ENCODE data around the gene TNFRSF14. TPM values are rescaled to one million over a fixed set of nuclear protein-coding genes. Genes with fewer than 3 reads are reported as not detected.

The TNFRSF14 gene
- total RNA-seq, 1 donor from 2014 or later = 6.5 TPM

- no peak for TF ChIP-seq CTCF (IDR thresholded peaks at IDR 0.05)
- no peak for DNase-seq (ENCODE audit: extremely low spot score, unreplicated experiment)
- no peaks in the 10 kb centered on the region for H3K9me3 Mint-ChIP-seq (ENCODE audit: unreplicated experiment)
- H3K27ac Mint-ChIP-seq (ENCODE audit: unreplicated experiment) = no peak overlapping the region
- H3K36me3 Mint-ChIP-seq (ENCODE audit: unreplicated experiment) = no peaks in the 10 kb centered on the region
- no peak overlapping the region for H3K4me3 Mint-ChIP-seq (ENCODE audit: unreplicated experiment)
- H3K4me1 Mint-ChIP-seq (ENCODE audit: unreplicated experiment) = peaks cover 22% of the 10 kb centered on the region
- no peaks in the 10 kb centered on the region for H3K27me3 Mint-ChIP-seq (ENCODE audit: unreplicated experiment)
Measured at GRCh38 chr1:2558420-2558819, 2.2 kb downstream of the TNFRSF14 start.

GRCh38 chr1:2558861-2559260, 2.7 kb downstream of the TNFRSF14 start:
- no peak for TF ChIP-seq CTCF (IDR thresholded peaks at IDR 0.05)
- Mint-ChIP-seq H3K27me3 (ENCODE audit: unreplicated experiment) (no peaks in the 10 kb centered on the region), H3K27ac (ENCODE audit: unreplicated experiment) (no peak overlapping the region), H3K4me3 (ENCODE audit: unreplicated experiment) (no peak overlapping the region), H3K36me3 (ENCODE audit: unreplicated experiment) (no peaks in the 10 kb centered on the region), H3K9me3 (ENCODE audit: unreplicated experiment) (no peaks in the 10 kb centered on the region), H3K4me1 (ENCODE audit: unreplicated experiment) (peaks cover 20% of the 10 kb centered on the region)
- no peak for DNase-seq (ENCODE audit: extremely low spot score, unreplicated experiment)

- Mint-ChIP-seq H3K27ac (ENCODE audit: unreplicated experiment) (no peak overlapping the region), H3K27me3 (ENCODE audit: unreplicated experiment) (no peaks in the 10 kb centered on the region), H3K4me1 (ENCODE audit: unreplicated experiment) (peaks cover 17% of the 10 kb centered on the region), H3K36me3 (ENCODE audit: unreplicated experiment) (no peaks in the 10 kb centered on the region), H3K4me3 (ENCODE audit: unreplicated experiment) (no peak overlapping the region), H3K9me3 (ENCODE audit: unreplicated experiment) (no peaks in the 10 kb centered on the region)
- DNase-seq (ENCODE audit: extremely low spot score, unreplicated experiment) = no peak
- no peak for TF ChIP-seq CTCF (IDR thresholded peaks at IDR 0.05)
Measured at GRCh38 chr1:2559509-2560298, 3.5 kb downstream of the TNFRSF14 start.

- DNase-seq (ENCODE audit: extremely low spot score, unreplicated experiment) = no peak
- H3K4me1 Mint-ChIP-seq (ENCODE audit: unreplicated experiment) = peaks cover 15% of the 10 kb centered on the region
- no peak overlapping the region for H3K4me3 Mint-ChIP-seq (ENCODE audit: unreplicated experiment)
- no peak overlapping the region for H3K27ac Mint-ChIP-seq (ENCODE audit: unreplicated experiment)
- no peak for TF ChIP-seq CTCF (IDR thresholded peaks at IDR 0.05)
- no peaks in the 10 kb centered on the region for H3K9me3 Mint-ChIP-seq (ENCODE audit: unreplicated experiment)
- no peaks in the 10 kb centered on the region for H3K27me3 Mint-ChIP-seq (ENCODE audit: unreplicated experiment)
- H3K36me3 Mint-ChIP-seq (ENCODE audit: unreplicated experiment) = no peaks in the 10 kb centered on the region
Measured at GRCh38 chr1:2560299-2561073, 4.3 kb downstream of the TNFRSF14 start.

- H3K4me3 Mint-ChIP-seq (ENCODE audit: unreplicated experiment) = no peak overlapping the region
- no peak overlapping the region for H3K27ac Mint-ChIP-seq (ENCODE audit: unreplicated experiment)
- H3K27me3 Mint-ChIP-seq (ENCODE audit: unreplicated experiment) = no peaks in the 10 kb centered on the region
- DNase-seq (ENCODE audit: extremely low spot score, unreplicated experiment) = no peak
- TF ChIP-seq CTCF (IDR thresholded peaks at IDR 0.05) = no peak
- H3K9me3 Mint-ChIP-seq (ENCODE audit: unreplicated experiment) = no peaks in the 10 kb centered on the region
- peaks cover 11% of the 10 kb centered on the region for H3K4me1 Mint-ChIP-seq (ENCODE audit: unreplicated experiment)
- H3K36me3 Mint-ChIP-seq (ENCODE audit: unreplicated experiment) = no peaks in the 10 kb centered on the region
Measured at GRCh38 chr1:2561446-2561845, 5.3 kb downstream of the TNFRSF14 start.
